LNCaP clone FGC (cell line): Measurements from ENCODE around the gene OPRD1.

Experiments used
- DNase-seq: peaks from one replicate; pipeline ENCODE4 v3.0.0-alpha.2; 2011; ENCODE audit warnings: low read depth
- H3K4me3 ChIP-seq: 2 replicates; pipeline ENCODE4 v1.5.1; 2011; ENCODE audit warnings: mild to moderate bottlenecking, low read depth, low read length, control low read depth
- CTCF ChIP-seq: IDR thresholded peaks from 2 replicates; pipeline ENCODE4 v1.5.1; 2012; ENCODE audit warnings: mild to moderate bottlenecking; ENCODE audit not compliant: control insufficient read depth, insufficient read depth; ENCODE audit errors: extremely low read depth

OPRD1 gene

GRCh38 chr1:28877132-28877781 lies 65.3 kb downstream of the OPRD1 start:
- H3K4me3 ChIP-seq: no peak overlapping the region
- peak; percentile 92 for TF ChIP-seq CTCF
- peak; percentile 72 for DNase-seq

GRCh38 chr1:28878796-28879195 lies 66.8 kb downstream of the OPRD1 start:
- TF ChIP-seq CTCF: no peak
- no peak overlapping the region for H3K4me3 ChIP-seq
- no peak for DNase-seq

GRCh38 chr1:28882009-28882628 lies 70.1 kb downstream of the OPRD1 start:
- TF ChIP-seq CTCF: peak; percentile 96
- H3K4me3 ChIP-seq: no peak overlapping the region
- DNase-seq: peak; percentile 81

- TF ChIP-seq CTCF: no peak
- H3K4me3 ChIP-seq: no peak overlapping the region
- DNase-seq: no peak
Observed at GRCh38 chr1:28883242-28883616, 71.3 kb downstream of the OPRD1 start.

GRCh38 chr1:28885472-28885877 lies 73.5 kb downstream of the OPRD1 start:
- H3K4me3 ChIP-seq: no peak overlapping the region
- DNase-seq: no peak
- TF ChIP-seq CTCF: no peak

GRCh38 chr1:28885977-28886730 lies 74.2 kb downstream of the OPRD1 start:
- peak overlapping the region; percentile 97 for H3K4me3 ChIP-seq
- no peak for TF ChIP-seq CTCF
- no peak for DNase-seq
